ENCODE data around the gene TRABD2A.

DNA sequence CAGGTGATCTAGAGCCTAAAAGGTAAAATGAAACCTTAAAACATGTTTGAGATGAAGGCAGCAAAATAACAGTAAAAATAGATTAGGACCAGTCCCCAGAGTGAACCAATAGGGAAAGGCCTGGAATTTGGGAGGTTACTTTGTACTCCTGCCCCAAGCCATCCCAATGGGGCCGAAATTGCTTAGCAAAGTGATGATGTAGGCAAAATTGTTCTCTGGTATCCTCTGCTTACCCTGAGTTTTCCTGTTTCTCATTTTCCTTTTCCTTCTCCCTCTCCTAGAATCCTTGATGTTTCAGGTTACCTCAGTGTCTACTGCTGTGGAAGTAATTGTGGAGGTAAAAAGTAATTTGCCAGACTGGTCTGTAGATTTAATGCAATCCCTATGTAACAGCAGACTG lies 92.9 kb downstream of the TRABD2A start:
- TF ChIP-seq CTCF (IDR thresholded peaks at IDR 0.05; ENCODE audit: low read depth, low read length, missing input control) (no peak), HNF4G (IDR thresholded peaks at IDR 0.05) (no peak), GABPA (IDR thresholded peaks at IDR 0.05 in 1 of 2, conservative IDR thresholded peaks at IDR 0.05 in 1 of 2) (no peak), RAD21 (IDR thresholded peaks at IDR 0.05) (no peak), TAF1 (conservative IDR thresholded peaks at IDR 0.05) (no peak), YY1 (IDR thresholded peaks at IDR 0.05) (no peak), REST (IDR thresholded peaks at IDR 0.05) (no peak)

Measured in liver (tissue), 3 donors.